Measurements from ENCODE around the gene SLC26A1. TPM values are rescaled to one million over a fixed set of nuclear protein-coding genes. Genes with fewer than 3 reads are reported as not detected.

Gene SLC26A1
- polyA plus RNA-seq, 3 donors: 14.2 to 23.4 (median 19.3) TPM

DNA sequence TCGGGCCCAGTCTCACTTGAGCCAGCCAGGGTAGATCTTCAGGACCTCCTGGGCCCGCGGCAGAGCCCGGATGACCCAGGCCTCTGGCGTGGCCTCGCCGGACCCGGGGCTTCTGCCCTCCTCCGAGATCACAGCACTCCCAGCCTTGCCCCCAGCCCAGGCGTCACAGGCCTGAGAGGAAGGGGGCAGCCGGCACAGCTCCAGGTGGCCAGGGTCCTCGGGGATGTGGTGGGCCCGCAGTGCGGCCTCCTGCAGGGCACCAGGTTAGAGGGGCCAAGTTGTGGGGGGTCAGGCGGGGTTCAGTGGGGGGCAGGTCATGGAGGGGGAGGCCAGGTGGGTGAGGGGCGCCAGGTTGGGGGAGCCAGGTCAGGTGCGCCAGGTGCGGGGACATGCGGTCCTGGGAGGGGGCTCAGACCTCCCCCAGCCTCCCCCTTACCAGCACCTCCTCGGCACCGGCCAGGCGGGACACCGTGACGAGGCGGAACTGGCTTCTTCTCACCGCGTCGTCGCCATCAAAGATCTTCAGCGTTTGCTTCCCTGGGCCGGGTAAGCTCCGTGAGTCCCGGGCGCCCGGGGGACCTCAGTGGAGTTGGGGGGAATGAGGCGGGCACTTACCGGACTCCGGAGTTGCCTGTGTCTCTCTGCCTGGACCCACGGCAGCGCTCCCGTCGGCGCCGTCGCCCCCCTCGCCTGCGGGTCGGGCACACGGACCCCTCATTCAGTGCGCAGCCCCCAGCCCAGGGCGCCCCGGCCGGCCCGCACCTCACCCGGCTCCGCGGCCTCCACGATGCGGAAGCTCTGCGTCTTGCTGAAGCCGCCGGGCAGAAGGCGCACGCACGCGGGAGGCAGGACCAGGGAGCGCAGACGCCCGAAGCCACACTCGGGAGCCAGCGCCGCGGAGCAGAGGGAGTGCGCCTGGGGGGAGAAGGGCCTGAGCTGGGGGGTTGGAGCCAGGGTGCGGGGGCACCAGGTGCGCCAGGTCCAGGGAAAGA, 25.8 kb downstream of the SLC26A1 start:
- DNase-seq: no peak

DNA sequence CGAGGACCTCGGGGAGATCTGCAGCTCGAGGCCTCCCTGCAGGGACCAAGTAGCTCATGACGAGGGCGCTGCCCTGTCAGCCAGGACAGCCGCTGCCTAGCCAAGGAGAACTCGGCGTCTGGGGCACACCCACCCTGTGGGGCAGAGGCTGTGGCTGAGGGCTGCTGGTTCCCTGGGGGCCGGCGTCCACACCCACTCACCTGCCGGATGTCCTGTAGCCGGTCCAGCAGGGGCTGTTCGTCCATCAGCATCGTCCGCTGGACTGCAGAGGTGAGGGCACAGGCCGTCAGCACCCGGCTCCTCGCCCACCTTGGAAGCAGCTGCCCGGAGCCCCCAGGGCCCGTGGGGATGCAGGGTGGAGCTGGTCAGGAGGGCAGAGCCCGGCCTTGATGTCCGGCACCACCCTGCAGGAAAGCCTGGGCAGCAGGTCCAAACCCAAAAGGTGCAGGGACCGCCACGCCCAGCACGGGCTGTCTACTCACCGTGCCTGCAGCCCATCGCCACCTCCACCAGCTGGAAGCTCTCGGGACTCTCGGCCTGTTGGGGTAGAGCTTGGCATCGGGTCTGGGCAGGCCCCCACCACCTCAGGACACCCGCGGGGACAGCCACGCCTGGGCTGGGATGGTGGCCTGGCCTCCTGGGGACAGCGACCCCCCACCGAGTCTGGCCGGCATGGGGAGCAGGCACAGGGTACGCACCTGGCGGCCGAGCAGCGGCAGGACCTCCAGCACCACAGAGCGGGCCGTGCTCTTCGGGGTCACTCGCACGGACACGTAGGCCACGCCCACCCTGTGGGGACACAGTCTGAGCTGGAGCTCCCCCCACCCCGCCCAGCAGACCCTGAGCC, 26.7 kb downstream of the SLC26A1 start:
- DNase-seq: no peak

DNA sequence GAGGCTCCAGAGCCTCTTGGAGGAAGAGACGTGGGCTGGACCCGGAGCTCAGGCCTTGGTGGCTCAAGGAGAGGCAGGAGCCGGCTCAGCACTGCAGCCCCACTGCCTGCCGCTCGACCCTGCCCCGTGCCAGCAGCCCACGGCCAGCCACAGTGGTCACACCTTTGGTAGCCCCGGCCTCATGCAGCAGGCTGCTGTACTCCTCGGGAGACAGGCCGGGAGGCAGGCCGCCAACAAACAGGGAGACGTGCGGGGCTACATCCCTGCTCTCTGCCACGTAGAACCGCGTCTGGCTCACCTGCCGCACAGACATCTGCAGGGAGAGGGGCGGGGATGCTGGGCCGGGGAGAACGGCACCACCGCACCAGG, 27.5 kb downstream of the SLC26A1 start:
- DNase-seq: no peak

DNA sequence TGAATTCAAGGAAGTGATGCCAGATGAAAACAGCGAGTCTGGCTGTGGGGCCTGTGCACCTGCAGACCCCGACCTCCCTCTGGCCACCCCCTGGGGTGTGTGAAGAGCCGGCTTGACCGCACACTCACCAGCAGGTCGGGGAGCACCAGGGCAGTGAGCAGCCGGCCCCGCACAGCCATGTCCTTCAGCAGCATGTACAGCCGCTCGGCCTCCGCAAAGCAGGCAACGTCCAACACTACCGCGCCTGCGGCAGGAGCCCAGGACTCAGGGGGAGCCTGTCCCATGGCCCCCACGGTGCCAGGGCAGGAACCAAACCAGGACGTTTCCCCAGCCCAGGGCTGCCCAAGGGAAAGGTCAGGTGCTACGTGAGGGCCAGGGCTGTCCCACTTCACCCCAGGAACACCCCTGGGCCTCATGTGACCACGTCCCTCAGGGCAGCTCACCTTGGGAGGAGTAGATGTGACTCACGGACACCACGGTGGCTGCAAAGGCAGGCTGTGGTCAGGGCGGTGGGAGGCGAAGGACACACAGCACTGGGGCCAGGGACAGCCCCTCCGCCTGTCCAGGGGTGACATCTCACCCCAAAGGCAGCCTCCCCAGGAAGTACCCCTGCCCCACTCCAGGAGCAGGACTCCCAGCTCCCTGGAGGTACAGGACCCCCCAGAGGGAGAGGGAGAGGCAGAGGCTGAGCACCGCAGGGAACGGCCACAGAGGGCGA, 28.0 kb downstream of the SLC26A1 start:
- no peak for DNase-seq

DNA sequence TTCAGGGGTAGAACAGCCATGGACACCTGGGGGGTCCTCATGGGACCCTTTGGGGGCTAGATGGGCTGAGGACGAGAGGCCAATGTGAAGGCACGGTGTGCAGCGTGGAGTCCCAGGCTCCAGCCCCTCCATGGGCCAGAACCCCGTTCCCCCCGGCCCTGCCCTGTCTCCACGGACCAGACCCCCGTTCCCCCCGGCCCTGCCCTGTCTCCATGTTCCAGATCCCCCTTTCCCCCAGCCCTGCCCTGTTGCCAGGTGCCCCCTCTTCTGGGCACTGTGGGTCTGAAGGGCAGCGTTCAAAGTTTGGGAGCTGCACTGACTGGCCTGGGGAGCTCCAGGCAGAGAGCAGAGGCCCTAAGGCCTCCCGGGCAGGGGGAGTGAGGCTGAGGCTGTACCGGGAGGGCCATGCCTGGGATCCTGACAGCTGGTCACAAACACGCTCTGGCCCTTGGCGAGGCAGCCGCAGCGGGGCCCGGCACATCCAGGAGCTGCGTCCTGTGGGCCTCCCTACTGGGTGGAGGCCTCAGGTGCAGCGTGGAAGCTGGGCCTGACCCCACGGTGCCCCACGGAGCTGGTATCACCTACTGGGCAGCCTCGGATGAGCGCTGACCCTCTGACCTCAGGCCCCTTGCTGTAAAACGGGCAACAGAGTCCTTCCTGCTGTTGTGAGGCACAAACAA, 28.7 kb downstream of the SLC26A1 start:
- no peak for DNase-seq

DNA sequence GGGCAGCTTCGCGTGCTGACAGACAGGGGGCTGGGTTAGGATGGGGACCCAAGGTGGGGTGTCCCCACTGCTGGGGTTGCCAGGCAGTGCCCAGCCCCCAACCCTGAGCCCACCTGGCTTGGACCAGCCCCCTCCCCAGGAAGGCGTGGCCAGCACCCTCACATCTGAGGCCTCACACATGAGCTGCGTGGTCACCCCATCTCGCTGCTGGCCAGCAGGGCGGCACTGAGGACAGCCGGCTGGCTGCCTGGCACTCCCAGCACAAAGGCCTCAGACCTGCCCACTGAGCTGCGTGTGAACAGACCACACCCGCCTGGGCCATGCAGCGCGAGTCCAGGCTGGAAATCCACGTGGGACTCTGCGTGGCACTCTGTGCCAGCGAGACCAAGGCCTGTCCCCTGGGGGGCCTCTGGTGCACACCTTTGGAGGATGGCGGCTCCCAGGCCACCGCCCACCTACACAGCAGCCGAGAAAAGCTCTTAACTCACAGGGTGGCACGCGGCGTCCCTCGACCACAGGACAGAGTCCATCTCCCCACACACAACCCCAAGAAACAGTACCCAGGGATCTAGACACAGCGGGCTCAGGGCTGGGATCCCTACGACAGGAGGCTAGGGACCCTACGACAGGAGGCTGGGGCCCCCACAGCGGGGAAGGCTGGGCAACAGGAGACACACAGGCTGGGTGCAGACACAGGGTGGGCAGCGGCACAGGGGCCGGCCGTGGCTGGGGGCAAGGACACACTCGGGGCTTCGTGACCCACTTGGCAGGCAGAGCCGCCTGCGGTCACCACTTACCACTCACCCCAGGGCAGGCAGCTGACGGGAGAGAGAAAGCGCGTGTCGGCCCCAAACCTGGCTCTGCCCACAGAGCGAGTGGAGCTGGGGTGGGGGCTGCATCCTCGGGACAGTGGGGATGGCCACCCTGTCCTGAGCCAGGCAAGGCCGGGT, 29.7 kb downstream of the SLC26A1 start:
- DNase-seq: no peak

DNA sequence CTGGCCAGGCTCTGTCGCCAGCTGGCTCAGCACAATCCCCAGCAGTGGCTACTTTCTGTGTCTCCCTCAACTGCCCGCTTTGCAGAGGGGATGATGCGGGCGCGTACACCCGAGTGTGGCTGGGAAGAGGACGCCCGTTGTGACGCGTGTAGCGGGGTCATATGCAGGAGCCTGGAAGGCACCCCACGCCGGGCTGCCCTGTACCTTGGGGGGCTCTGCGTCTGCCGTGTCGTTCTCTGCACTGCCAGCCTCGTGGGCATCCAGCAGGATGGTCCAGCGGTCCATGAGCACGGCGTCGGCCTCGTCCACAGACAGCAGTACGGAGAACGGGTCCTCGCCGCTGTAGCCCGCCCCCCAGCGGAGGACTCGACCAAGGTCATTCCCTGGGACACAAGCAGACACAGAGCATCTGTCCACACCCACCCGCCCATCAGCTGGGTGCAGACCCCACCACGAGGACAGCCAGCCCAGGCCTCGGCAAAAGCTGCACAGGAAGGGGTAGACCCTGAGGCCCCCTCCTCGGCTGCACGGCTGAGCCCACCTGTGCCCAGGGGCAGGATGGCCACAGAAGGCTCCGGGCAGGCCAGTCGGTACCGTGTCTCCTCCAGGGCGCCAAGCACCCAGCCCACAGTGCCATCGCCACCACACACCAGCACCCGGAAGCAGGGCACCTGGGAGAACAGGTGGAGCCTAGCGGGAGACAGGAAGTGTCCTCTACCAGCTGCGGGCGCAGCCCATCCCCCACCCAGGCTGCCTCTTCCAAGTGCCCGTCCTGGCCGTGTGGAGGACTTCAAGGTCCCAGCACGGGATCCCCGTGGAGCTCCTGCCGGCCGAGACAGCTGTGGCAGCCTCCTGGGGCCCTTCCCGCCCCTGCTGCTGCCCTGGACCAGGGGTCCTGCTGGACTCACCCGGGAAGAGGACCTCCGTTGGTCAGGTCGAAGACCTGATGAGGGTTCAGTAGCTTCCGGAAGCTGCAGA, 30.7 kb downstream of the SLC26A1 start:
- DNase-seq: no peak

DNA sequence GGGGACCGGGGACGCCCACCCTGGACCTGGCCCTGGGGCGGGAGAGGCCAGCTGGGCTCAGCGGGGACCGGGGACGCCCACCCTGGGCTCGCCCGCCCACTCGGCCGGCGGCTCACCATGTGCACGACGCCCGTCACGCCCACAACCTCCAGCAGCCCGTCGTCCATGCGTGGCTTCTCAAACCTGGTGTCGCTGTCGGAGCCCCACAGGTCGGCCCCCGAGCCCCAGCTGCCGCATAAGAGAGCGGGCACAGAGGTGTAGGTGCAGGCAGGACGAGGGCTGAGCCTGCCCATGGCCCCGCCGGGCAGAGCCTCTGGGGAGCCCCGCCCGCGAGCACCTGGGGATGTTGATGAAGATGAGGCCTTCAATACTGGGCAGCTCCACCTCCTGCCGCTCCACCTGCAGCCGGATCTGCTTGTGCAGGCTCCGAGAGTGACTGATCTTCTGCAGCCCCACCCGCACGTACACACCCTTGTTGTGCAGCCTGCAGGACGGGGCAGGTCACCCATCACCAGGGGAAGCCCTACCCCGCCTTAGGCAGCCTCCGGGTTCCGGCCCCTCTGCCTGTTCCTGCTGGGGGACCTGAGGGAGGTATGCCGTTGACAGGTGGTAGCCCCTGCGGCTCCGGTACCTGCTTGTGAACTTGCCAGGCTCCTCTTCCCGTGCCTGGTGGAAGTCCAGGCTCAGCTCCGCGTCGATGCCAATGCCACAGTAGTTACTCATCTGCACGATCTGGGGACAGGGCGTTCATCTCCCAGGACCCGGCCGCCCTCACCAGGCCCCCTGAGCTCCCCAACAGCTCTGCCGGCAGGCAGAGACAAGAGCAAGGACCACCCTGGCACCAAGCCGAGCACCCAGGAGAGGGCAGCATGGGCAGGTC, 31.6 kb downstream of the SLC26A1 start:
- DNase-seq: no peak

DNA sequence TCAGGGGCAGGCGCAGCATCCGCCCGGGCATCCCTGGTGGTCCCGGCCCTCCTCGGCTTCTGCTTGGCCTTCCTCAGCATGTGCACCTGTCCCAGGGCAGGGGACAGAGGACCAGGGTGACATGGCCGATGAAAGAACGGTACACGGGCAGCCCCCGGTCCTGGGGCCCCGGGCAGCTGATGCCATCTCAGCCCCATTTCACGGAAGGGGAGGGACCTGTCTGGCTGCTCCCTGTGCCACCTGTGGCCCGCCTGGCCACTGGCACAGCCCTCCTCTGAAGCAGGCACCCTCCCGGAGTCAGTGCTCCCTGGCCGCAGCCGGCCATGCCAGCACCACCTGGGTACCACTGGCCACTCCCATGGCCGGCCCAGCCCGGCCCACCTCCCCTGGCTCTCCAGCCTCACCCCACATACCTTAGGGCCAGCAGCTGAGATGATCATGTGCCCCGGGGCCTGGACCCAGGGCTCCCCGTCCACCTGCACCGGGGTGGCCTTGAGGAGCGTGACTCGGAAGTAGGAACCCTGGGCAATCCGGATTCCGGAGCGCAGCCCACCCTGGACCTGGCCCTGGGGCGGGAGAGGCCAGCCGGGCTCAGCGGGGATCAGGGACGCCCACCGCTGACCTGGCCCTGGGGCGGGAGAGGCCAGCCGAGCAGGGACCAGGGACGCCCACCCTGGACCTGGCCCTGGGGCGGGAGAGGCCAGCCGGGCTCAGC, 32.4 kb downstream of the SLC26A1 start:
- no peak for DNase-seq

DNA sequence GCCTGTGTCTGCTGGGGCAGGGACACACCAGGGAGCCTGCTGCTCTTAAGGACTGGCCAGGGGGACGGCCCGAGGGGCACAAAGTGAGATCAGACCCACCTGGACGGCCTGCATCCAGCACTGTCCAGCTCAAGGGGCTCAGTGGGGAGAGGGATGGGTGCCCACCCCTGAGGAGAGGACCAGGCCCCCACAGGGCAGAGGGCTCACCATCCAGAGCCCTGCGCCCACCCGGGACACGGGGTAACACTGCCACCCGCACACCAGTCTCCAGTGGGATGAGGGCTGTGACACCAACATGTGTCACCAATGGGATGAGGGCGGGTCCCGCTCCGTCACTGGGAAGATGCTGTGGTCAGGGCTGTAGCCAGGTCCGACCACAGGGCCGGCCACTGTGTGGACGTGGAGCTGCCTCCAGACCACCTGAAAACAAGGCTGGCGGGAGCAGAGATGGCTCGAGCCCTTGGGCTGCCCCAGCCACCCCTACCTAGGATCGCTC, 33.0 kb downstream of the SLC26A1 start:
- DNase-seq: no peak

DNA sequence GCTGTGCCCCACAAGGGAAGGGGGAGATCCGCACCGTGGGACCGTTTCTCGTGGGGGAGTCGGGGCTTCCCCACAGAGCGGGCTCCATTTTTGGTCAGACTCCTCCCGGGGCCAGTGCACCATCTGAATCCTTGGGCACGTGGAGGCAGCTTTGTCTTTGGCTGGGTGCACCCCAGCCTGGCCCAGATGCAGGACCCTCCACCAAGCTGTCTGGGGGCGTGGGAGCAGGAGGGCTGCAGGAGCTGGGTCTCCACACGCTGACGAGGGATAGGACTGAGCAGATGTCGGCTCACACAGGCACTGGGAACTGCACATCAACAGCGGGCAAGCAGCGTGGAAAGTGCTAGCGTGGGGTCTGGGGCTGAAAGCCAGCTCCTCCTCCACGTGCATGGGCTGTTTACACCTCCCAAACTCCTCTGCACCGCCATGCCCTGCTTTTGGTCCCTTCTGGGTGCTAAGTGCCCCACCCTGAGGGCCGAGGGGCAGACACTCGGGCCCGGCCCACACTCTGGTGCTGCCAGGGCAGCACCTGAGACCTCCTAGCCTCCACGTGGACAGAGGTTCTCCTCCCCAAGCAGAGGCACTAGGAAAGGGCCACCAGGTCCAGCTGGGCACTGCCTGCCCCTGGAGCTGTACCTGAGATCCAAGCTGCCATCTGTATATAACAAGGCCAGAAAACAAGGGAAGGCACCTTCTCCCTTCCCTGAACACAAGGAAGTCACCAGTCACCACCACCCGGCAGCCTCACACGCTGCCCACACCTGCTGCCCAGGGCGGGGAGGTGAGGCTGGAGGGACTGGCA, 33.7 kb downstream of the SLC26A1 start:
- no peak for DNase-seq

DNA sequence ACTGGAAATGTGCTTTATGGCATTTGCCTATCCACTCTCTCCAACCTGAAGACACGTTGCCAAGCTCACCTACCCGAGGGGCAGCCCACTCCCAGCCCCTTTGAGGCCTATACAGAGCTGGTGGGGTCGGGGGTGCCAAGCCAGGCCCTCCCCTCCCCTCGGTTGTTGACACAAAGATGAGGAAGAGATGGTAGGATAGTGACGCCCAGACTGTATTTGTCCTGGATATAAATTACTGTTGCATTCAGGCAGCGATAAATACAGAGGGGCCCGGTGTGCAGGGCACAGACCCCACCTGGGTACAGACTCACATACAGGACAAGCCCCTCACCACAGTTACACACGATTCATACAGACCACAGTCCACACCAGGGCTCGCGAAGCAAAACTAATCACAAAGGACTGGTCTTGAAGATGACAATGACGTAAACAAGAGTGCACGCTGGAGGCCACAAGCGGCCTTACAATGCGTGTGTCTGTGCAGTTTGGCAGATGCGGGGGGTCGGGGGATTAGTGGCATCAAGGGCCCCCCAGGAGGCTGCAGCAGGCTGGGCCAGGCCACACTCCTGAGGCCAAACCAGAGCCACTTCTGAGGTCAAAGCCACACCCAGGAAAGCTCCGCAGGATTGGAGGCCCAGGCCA, 34.4 kb downstream of the SLC26A1 start:
- no peak for DNase-seq

DNA sequence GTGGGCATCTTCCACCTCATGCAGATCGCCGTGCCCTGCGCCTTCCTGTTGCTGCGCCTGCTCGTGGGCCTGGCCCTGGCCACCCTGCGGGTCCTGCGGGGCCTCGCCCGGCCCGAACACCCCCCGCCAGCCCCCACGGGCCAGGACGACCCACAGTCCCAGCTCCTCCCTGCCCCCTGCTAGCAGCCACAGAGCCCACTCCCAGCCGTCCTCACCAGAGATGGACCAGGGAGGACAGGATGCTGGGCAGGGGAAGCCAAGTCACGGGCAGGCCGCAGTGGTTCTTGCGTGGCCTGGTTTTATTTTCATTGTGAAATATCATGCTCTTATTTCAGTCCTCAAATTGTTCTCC, 34.9 kb downstream of the SLC26A1 start:
- no peak for DNase-seq

DNA sequence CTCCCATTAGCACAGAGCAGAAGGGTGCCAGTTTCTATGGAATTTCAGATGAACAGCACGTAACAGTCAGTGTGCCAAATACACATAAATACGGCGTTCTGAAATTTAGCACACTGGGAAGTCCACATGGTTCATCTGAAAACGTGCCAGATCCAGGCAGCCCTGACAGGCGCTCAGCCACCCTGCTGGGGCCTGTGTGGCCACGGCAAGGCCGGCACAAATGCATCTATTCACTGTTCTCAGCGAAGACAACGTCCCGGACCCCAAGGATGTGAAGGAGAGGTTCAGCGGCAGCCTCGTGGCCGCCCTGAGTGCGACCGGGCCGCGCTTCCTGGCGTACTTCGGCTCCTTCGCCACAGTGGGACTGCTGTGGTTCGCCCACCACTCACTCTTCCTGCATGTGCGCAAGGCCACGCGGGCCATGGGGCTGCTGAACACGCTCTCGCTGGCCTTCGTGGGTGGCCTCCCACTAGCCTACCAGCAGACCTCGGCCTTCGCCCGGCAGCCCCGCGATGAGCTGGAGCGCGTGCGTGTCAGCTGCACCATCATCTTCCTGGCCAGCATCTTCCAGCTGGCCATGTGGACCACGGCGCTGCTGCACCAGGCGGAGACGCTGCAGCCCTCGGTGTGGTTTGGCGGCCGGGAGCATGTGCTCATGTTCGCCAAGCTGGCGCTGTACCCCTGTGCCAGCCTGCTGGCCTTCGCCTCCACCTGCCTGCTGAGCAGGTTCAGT, 35.5 kb downstream of the SLC26A1 start:
- DNase-seq: no peak

DNA sequence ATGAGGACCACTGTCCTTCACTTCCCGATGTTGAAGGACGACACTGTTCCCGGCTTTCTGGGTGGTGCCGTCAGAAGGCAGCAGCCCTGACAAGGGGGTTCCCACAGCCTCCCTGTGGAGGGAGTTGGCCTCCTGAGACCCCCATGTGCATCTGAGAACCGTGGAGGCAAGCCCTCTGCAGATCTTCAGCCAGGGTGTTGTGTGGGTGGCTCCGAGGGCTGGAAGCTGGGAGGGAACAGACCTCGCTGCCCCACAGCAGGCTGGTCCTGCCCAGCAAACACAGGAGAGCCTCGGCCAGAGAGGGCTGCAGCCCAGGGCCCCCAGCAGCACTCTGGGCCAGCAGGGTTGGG, 36.0 kb downstream of the SLC26A1 start:
- no peak for DNase-seq
